ENCODE measurements around the gene SLC38A10.

GRCh38 chr17:81250286-81251093, 44.6 kb downstream of the SLC38A10 start:
- no peak for TF ChIP-seq CTCF (IDR thresholded peaks at IDR 0.05 in 4 of 5, conservative IDR thresholded peaks at IDR 0.05 in 1 of 5)
- TF ChIP-seq POLR2A (IDR thresholded peaks at IDR 0.05): no peak
